Measurements from ENCODE around the gene CP.

GRCh38 chr3:149215515-149215914, 6.1 kb downstream of the CP start:
- TF ChIP-seq FOXA1 (IDR thresholded peaks at IDR 0.05) (no peak), TARDBP (IDR thresholded peaks at IDR 0.05) (no peak), ELF4 (IDR thresholded peaks at IDR 0.05) (no peak), CTBP1 (IDR thresholded peaks at IDR 0.05; ENCODE audit: borderline replicate concordance) (no peak)

Measured in HEK293T (cell line).